22Rv1 (cell line): ENCODE results near the gene SYNPO2.

Experiments used
- CTCF ChIP-seq: fragments of 450-650 bp; IDR thresholded peaks from 2 replicates; pipeline ENCODE4 v1.5.1; 2017; ENCODE audit warnings: mild to moderate bottlenecking
- ZFX ChIP-seq: fragments of 450-650 bp; IDR thresholded peaks from 2 replicates; pipeline ENCODE4 v1.6.1; 2017; ENCODE audit warnings: antibody characterized with exemption, borderline replicate concordance

DNA sequence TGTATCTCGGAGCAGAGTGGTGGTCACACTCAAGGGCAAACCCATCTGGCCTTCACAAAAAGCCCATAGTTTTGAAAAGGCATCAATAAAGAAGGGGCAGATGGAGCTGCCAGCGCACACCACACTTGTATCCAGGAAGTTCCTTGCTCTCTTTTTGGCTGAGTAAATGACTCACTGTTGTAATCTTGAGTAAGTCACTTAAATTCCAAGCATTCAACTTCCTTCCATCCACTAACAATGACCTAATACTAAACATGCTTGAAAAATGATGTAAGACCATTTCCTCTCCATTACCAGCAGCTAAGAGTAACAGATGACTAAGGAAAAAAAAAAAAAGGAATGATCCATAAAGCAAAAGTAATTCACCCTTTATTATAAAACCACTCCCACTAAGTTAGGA lies 214.6 kb downstream of the SYNPO2 start:
- TF ChIP-seq CTCF (no peak), ZFX (no peak)
